Muscle of leg (tissue), 11 donors: Measurements from ENCODE around the gene PRR12. TPM values are rescaled to one million over a fixed set of nuclear protein-coding genes. Genes with fewer than 3 reads are reported as not detected.

Source experiments
- DNase-seq: peaks from one replicate; pipeline ENCODE4 v3.0.0; 2013
- H3K27ac ChIP-seq: one replicate; pipeline ENCODE4 v1.5.1; 2013; ENCODE audit warnings: mild to moderate bottlenecking, low read length, control low read depth
- H3K27me3 ChIP-seq: one replicate; pipeline ENCODE4 v1.6.1; 2013; ENCODE audit warnings: low read length; ENCODE audit not compliant: control insufficient read depth, insufficient read depth
- H3K36me3 ChIP-seq: one replicate; pipeline ENCODE4 v1.6.1; 2013; ENCODE audit warnings: low read length; ENCODE audit not compliant: control insufficient read depth, insufficient read depth
- H3K4me1 ChIP-seq: one replicate; pipeline ENCODE4 v1.6.1; 2013; ENCODE audit warnings: low read length; ENCODE audit not compliant: control insufficient read depth, insufficient read depth
- H3K4me3 ChIP-seq: one replicate; pipeline ENCODE4 v1.5.1; 2013; ENCODE audit warnings: low read length, control low read depth
- H3K9me3 ChIP-seq: replicated peaks from 2 replicates; pipeline ENCODE4 v1.6.1; 2013; ENCODE audit warnings: low read depth, low read length; ENCODE audit not compliant: control insufficient read depth
- WGBS: methylation state at CpG from one replicate; pipeline ENCODE4 v1.1.5; 2013; ENCODE audit warnings: missing lambda C conversion rate; ENCODE audit not compliant: insufficient coverage; 5-methylcytosine and 5-hydroxymethylcytosine counted together
- polyA plus RNA-seq, 8 donors: library from polyadenylated mRNA; unstranded; fragments of 120-200 nt; gene quantifications; one replicate each; pipeline versions ENCODE4 v1.2.1 to v1.2.3, GENCODE V29; 2013; ENCODE audit warnings: inconsistent platforms in 1 of 8, low replicate concordance in 1 of 8; ENCODE audit not compliant: insufficient read length in 8 of 8, insufficient read depth in 1 of 8
- total RNA-seq: library from RNA; stranded (reverse); fragments of 120-200 nt; gene quantifications from one replicate; pipeline ENCODE4 v1.2.4, GENCODE V29; 2013

The PRR12 gene
- total and polyA plus RNA-seq, 9 donors = 3.5 to 22.7 (median 18.3) TPM

- 92% methylated on average over 60 of the region's 65 CpGs for WGBS
Measured at GRCh38 chr19:49596954-49597702, 6.1 kb downstream of the PRR12 start.

GRCh38 chr19:49597703-49597974 lies 6.7 kb downstream of the PRR12 start:
- H3K9me3 ChIP-seq = no peaks in the 10 kb centered on the region
- H3K4me1 ChIP-seq = peaks cover 10% of the 10 kb centered on the region
- H3K27me3 ChIP-seq = no peaks in the 10 kb centered on the region
- 91% methylated on average over 29 of the region's 29 CpGs for WGBS
- peaks cover 70% of the 10 kb centered on the region for H3K36me3 ChIP-seq
- H3K27ac ChIP-seq = no peak overlapping the region
- DNase-seq = no peak
- no peak overlapping the region for H3K4me3 ChIP-seq

More at GRCh38 chr19:49596954-49597702, 6.1 kb downstream of the PRR12 start:
- no peak for DNase-seq
- no peaks in the 10 kb centered on the region for H3K9me3 ChIP-seq
- no peak overlapping the region for H3K4me3 ChIP-seq
- peaks cover 16% of the 10 kb centered on the region for H3K4me1 ChIP-seq
- H3K27ac ChIP-seq = no peak overlapping the region
- no peaks in the 10 kb centered on the region for H3K27me3 ChIP-seq
- H3K36me3 ChIP-seq = peaks cover 67% of the 10 kb centered on the region

DNA sequence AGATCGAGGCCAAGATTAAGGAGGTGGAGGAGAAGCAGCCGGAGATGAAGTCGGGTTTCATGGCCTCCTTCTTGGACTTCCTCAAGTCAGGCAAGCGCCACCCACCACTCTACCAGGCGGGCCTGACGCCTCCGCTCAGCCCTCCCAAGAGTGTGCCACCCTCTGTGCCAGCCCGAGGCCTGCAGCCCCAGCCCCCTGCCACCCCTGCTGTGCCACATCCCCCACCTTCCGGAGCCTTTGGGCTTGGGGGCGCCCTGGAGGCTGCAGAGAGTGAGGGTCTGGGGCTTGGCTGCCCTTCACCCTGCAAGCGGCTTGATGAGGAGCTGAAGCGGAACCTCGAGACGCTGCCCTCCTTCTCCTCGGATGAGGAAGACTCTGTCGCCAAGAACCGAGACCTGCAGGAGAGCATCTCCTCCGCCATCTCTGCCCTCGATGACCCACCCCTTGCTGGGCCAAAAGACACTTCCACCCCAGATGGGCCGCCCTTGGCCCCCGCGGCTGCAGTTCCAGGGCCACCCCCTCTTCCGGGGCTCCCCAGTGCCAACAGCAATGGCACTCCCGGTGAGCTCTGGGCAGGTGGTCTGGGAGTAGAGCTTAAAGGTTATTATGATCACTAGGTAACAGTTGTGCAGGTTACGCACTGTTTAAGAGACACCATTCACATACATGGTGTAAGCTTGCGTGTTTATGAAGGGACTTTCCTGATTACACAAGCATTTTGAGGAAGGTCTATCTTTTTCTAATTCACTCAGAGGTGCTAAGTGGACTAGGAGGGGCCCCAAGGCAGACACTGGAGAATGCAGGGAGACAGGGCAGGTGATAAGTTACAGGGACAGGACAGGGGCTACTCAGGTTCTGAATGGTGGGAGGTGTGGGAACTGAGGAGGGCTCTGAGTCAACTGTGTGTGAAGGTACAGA lies 8.7 kb downstream of the PRR12 start:
- no peak overlapping the region for H3K4me3 ChIP-seq
- H3K4me1 ChIP-seq = no peaks in the 10 kb centered on the region
- no peak for DNase-seq
- WGBS = 92% methylated on average over 10 of the region's 26 CpGs
- no peak overlapping the region for H3K27ac ChIP-seq
- no peaks in the 10 kb centered on the region for H3K9me3 ChIP-seq
- peaks cover 78% of the 10 kb centered on the region for H3K36me3 ChIP-seq
- H3K27me3 ChIP-seq = no peaks in the 10 kb centered on the region

- Histone ChIP-seq H3K4me1 (peaks cover 3% of the 10 kb centered on the region), H3K27ac (no peak overlapping the region), H3K36me3 (peaks cover 85% of the 10 kb centered on the region), H3K27me3 (no peaks in the 10 kb centered on the region), H3K4me3 (no peak overlapping the region), H3K9me3 (no peaks in the 10 kb centered on the region)
- 89% methylated on average over 29 of the region's 38 CpGs for WGBS
- DNase-seq = no peak
Measured at GRCh38 chr19:49601482-49602038, 10.6 kb downstream of the PRR12 start.

GRCh38 chr19:49602806-49603205 lies 11.8 kb downstream of the PRR12 start:
- DNase-seq = no peak
- Histone ChIP-seq H3K36me3 (peaks cover 87% of the 10 kb centered on the region), H3K27ac (no peak overlapping the region), H3K27me3 (no peaks in the 10 kb centered on the region), H3K4me3 (no peak overlapping the region), H3K4me1 (peaks cover 3% of the 10 kb centered on the region), H3K9me3 (no peaks in the 10 kb centered on the region)
- WGBS = 94% methylated on average over 2 of the region's 2 CpGs

DNA sequence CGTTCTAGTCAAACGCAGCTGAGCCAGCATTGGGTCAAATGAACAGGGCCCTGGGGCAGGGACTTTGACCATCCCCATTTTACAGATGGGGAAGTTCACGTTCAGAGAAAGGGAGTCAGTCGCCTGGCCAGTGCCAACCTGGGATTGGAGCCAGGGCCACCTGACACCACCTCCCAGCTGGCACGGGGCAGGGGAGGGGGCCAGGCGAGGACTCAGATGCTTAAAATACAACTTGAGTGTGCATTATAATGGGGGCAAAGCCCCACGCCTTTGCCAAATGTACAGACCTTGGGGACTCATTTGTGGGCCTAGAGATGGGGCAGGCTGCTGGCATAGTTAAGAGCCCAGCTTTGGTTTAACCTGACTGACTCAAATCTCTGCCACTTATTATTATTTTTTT lies 14.6 kb downstream of the PRR12 start:
- peaks cover 86% of the 10 kb centered on the region for H3K36me3 ChIP-seq
- no peak overlapping the region for H3K27ac ChIP-seq
- 66% methylated on average over 4 of the region's 7 CpGs for WGBS

DNA sequence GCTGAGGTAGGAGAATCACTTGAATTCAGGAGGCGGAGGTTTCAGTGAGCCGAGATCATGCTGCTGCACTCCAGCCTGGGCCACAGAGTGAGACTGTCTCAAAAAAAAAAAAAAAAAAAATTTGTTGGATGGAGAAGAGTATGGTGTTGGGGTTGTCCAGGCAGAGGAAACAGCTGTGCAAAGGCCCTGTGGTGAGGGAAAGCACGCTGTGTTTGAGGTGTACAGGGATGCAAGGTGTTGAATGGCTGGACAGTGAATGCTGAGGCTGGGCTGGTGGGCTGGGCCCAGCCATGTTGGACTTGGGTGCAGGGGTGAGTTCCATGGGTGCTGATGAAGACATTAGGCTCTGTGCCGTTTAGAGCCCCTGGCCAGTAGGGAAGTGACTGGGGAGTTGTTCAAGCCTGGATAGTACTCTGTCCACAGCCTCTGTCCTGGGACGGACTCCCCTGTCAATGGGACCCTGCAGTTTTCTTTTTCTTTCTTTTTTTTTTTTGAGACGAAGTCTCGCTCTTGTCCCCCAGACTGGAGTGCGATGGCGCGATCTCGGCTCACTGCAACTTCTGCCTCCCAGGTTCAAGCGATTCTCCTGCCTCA lies 18.6 kb downstream of the PRR12 start:
- no peak overlapping the region for H3K4me3 ChIP-seq
- H3K36me3 ChIP-seq = peaks cover 70% of the 10 kb centered on the region
- WGBS = 98% methylated on average over 4 of the region's 12 CpGs
- DNase-seq = no peak
- no peaks in the 10 kb centered on the region for H3K9me3 ChIP-seq
- no peaks in the 10 kb centered on the region for H3K27me3 ChIP-seq
- H3K4me1 ChIP-seq = peaks cover 3% of the 10 kb centered on the region
- H3K27ac ChIP-seq = no peak overlapping the region

More for the DNA sequence above, 14.6 kb downstream of the PRR12 start:
- Histone ChIP-seq H3K4me1 (peaks cover 3% of the 10 kb centered on the region), H3K27me3 (no peaks in the 10 kb centered on the region), H3K4me3 (no peak overlapping the region), H3K9me3 (no peaks in the 10 kb centered on the region)
- no peak for DNase-seq

GRCh38 chr19:49613374-49613773 lies 22.4 kb downstream of the PRR12 start:
- H3K27ac ChIP-seq = no peak overlapping the region
- 92% methylated on average over 2 of the region's 4 CpGs for WGBS
- peaks cover 3% of the 10 kb centered on the region for H3K9me3 ChIP-seq
- no peak overlapping the region for H3K4me3 ChIP-seq
- no peaks in the 10 kb centered on the region for H3K27me3 ChIP-seq
- no peak for DNase-seq
- H3K36me3 ChIP-seq = peaks cover 71% of the 10 kb centered on the region
- H3K4me1 ChIP-seq = no peaks in the 10 kb centered on the region

- peaks cover 68% of the 10 kb centered on the region for H3K36me3 ChIP-seq
- DNase-seq = no peak
- no peaks in the 10 kb centered on the region for H3K27me3 ChIP-seq
- H3K27ac ChIP-seq = no peak overlapping the region
- no peaks in the 10 kb centered on the region for H3K4me1 ChIP-seq
- peaks cover 3% of the 10 kb centered on the region for H3K9me3 ChIP-seq
- 86% methylated on average over 10 of the region's 19 CpGs for WGBS
- no peak overlapping the region for H3K4me3 ChIP-seq
Measured at GRCh38 chr19:49614096-49614833, 23.3 kb downstream of the PRR12 start.
